Epithelial cell of esophagus (primary cell): ENCODE results near the gene RASL12.

Experiments
- DNase-seq: peaks from one replicate; pipeline ENCODE4 v3.0.0; 2010; ENCODE audit warnings: low read depth
- H3K4me3 ChIP-seq: 2 replicates; pipeline ENCODE4 v1.5.1; 2011; ENCODE audit warnings: mild to moderate bottlenecking, low read length, control low read depth
- TF ChIP-seq, protein P1 (sequence below): IDR thresholded peaks from 2 replicates; pipeline ENCODE4 v1.5.1; 2011; ENCODE audit warnings: low read depth, mild to moderate bottlenecking, low read length, control low read depth, inconsistent platforms; ENCODE audit not compliant: insufficient read depth; ENCODE audit errors: missing control alignments

The RASL12 gene

DNA sequence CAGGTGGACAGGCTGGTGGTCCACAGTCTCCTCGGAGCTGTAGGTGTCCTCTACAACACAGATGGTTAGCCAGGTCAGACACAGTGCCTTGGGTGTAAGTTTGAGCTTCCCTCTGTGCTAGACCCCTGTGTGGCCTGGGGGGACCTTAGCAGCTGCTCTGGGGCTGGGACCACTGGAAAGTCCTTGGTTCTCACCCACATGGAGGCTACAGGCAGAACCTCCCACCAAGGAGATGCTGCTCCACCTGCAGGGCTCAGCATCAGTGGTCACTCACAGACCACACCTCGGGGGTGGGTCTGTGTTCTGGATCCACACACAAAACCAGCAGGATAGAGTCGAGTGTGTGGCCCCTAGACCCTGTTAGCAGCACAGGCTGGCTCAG lies 8.4 kb downstream of the RASL12 start:
- no peak overlapping the region for H3K4me3 ChIP-seq
- no peak for DNase-seq
- TF ChIP-seq, protein P1, sequence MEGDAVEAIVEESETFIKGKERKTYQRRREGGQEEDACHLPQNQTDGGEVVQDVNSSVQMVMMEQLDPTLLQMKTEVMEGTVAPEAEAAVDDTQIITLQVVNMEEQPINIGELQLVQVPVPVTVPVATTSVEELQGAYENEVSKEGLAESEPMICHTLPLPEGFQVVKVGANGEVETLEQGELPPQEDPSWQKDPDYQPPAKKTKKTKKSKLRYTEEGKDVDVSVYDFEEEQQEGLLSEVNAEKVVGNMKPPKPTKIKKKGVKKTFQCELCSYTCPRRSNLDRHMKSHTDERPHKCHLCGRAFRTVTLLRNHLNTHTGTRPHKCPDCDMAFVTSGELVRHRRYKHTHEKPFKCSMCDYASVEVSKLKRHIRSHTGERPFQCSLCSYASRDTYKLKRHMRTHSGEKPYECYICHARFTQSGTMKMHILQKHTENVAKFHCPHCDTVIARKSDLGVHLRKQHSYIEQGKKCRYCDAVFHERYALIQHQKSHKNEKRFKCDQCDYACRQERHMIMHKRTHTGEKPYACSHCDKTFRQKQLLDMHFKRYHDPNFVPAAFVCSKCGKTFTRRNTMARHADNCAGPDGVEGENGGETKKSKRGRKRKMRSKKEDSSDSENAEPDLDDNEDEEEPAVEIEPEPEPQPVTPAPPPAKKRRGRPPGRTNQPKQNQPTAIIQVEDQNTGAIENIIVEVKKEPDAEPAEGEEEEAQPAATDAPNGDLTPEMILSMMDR = no peak

DNA sequence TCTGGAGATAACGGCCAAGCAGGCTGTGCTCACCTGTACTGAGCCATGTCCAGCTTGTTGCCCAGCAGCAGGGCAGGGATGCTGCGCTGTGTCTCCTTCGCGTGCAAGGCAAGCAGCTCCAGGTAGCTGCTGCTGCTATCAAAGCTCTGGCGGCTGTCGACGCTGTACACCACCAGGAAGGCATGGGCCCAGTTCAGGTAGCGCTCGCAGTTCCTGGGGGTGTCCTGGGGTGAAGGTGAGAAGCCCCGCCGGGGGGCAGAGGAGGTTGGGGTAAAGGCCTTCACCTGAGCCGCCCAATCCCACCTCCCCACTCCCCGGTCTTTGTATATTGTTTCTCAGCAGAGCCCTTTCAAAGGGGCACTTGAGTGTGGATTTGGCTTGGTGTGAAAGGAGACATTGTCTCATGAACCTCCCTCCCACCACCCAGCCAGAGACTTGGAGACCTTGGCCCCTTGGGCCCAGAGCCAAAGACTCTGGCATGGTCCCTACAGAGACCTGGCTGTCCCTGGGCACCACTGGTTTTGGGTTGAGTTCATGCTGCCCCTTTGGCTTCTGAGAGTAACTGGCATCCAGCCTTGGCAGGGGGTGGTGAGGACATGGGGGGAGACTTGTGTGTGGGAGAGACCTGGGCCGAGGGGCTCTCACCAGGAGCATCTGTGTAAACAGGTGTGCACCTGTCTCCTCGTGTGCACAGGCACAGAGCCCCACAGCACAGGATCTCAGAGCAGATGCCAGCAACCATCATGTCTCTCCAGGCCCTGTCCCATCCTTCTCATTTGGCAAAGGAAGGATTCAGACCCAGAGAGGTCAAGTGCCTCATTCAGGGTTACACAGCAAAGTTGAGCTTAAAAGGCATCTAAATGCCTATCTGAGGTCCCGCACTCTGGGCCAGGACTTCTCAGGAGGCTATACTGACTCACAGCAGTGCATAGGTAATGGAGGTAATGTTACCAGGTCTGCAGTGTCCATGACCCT lies 9.1 kb downstream of the RASL12 start:
- DNase-seq = no peak
- TF ChIP-seq, protein P1 = no peak

DNA sequence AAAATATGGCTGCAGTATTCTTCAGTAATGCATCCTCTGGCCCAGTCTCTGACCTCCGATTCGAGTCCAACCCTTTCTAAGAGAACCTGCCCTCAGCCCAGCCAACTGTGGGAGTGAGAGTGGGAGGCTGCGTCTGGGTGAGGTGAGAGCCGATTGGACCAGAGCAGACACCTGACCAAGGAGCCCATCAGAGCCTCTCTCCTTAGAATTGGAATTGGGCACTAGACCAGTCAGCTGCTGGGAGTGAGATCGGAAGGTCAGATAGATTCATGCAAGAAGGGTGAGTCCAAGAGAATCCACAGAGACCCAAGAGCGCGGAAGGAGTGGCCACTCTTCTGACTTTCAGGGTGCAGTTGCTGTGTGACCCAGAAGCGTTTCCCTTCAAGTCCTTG lies 10.2 kb downstream of the RASL12 start:
- no peak overlapping the region for H3K4me3 ChIP-seq
- TF ChIP-seq, protein P1 = no peak
- DNase-seq = no peak

More for the DNA sequence above, 9.1 kb downstream of the RASL12 start:
- no peak overlapping the region for H3K4me3 ChIP-seq

DNA sequence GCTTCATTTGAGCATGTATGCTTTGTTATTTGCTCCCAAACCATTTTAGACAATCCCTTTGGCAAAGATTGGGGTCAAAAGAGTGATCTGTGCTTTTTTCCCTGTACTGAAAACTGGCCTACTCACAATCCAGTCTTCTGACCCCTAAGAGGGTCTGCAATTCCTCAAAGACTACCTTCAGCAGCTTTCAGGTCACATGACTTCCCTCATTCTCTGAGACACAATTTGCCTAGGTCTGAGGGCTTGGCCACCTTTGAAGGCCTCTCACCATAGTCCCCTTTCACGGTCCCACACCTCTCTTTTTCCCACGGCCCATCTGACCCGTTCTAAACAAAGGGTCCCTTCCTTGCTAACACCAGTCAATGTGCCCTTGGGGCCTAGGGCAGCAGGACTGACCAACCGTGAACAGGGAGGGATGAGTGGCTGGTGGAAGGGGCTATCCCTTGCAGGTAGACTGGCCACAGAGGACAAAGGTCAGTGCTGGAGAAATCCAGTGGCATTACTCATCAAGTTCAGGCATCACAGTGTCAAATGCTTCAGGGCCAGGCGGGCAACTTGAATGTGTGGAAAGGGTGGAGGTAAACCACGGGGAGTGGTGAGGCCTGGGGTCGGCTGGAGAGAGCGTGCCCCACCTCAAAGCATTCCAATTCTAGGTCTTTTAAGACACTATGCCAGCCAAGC lies 10.8 kb downstream of the RASL12 start:
- no peak overlapping the region for H3K4me3 ChIP-seq
- DNase-seq = peak; percentile 13
- TF ChIP-seq, protein P1 = no peak

DNA sequence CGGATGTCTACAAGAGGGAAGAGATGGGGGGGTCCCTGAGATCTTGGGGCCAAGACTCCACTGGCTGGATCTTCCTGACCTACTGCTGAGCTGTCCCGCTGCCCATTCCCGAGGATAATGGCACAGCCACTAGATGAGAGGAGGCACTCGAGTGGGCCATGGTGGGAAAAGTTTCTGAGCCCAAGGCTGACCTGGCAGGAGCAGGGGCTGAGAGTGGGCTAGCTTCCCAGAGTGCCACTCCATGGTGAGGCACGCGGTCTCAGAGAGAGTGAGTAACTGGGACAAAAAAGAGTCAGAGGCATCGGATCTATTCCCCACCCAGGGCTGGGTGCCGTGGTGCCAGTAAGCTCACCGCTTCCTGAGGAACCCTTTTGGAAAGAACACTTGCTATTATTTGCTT lies 11.7 kb downstream of the RASL12 start:
- TF ChIP-seq, protein P1 = no peak
- H3K4me3 ChIP-seq = no peak overlapping the region
- no peak for DNase-seq

DNA sequence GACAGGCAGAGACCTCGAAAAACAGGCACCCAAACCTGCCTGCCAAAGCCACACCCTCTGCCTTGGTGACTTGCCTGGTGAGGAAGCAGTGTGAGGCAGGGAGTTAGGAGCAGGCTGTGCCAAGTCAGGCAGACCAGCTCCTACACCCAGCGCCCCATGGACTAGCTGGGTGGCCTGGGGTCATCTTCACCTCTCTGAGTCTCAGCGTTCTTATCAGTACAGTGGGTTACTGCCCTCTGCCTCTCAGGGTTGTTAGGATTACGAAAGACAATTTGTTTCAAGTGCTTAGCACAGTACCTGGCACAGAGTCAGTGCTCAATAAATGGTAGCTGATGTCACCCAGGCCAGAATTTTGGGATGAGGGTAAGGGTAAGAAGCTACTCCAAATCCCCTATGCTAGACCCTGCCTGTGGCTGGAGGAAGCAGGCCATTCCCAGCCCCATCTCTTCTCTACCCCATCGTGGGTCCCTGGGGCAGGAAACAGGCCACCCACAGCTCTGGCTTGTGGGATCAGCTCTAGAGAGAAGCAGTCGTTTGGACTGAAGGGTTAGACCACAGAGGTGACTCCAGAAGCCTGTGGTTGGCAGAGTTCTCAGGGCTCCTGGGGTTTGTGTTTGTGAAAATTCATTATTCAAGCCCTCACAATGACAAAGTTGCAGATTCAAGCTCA lies 12.5 kb downstream of the RASL12 start:
- TF ChIP-seq, protein P1 = no peak
- H3K4me3 ChIP-seq = no peak overlapping the region
- peak; percentile 68 for DNase-seq
